ENCODE measurements around the gene JAZF1.

DNA sequence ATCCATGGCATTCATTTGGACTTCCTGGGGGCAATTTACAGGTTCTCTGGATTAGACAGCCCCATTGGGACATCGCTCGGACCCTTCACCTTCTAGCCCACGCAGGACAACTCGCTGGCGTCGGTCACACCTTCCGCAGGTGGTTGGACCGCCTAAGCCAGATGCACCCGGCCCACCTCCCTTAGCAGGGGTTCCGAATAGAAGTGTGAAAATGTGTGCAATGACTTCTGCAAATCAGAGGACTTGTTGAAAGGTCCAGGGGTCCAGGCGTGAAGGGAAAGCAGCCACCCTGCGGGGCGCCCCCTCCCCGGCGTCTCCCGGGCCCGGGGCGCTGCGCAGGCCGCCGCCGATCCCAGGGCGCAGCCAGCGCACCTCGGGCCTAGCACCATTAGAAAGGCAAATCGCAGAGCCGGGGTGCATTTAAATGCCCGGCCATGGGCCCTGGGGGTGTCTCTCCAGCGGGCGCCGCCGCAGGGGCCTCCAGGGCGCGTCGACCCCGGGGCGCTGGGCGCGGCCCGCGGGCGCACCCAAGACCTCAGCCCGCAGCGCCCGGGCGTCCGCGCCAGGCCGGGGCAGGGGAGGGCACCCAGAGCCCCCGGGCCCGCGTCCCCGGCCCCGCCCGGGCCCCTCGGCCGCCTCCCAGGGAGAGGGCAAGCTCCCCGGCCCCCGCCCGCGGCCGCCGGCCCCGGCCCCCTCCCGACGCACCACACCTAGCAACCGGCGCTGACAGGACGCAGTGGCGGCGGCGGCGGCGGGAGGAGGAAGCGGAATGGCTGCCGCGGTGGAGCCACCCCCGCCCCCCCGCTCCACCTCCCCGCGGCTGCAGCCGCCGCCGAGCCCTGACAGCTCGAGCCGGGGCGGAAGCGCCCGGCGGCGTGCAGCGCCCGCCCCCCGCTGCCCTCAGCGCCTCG, 1.2 kb downstream of the JAZF1 start:
- TF ChIP-seq LARP7 (IDR thresholded peaks at IDR 0.05) (no peak), ZBTB33 (IDR thresholded peaks at IDR 0.05) (no peak), ZBED1 (IDR thresholded peaks at IDR 0.05; ENCODE audit: borderline replicate concordance) (no peak), TARDBP (IDR thresholded peaks at IDR 0.05; ENCODE audit: borderline replicate concordance) (no peak), EGR1 (IDR thresholded peaks at IDR 0.05; ENCODE audit: borderline replicate concordance in 1 of 2, low read depth in 2 of 2, low read length in 2 of 2) (0 out of 3 replicates have a peak, but pooled peaks of 1 of the 2 experiments have one; percentile 8), KDM1A (IDR thresholded peaks at IDR 0.05; ENCODE audit: borderline replicate concordance) (no peak), EZH2 (IDR thresholded peaks at IDR 0.05; ENCODE audit: borderline replicate concordance, control insufficient read depth, low read depth, low read length) (no peak)
- TF ChIP-seq, protein P1, sequence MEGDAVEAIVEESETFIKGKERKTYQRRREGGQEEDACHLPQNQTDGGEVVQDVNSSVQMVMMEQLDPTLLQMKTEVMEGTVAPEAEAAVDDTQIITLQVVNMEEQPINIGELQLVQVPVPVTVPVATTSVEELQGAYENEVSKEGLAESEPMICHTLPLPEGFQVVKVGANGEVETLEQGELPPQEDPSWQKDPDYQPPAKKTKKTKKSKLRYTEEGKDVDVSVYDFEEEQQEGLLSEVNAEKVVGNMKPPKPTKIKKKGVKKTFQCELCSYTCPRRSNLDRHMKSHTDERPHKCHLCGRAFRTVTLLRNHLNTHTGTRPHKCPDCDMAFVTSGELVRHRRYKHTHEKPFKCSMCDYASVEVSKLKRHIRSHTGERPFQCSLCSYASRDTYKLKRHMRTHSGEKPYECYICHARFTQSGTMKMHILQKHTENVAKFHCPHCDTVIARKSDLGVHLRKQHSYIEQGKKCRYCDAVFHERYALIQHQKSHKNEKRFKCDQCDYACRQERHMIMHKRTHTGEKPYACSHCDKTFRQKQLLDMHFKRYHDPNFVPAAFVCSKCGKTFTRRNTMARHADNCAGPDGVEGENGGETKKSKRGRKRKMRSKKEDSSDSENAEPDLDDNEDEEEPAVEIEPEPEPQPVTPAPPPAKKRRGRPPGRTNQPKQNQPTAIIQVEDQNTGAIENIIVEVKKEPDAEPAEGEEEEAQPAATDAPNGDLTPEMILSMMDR (IDR thresholded peaks at IDR 0.05 in 2 of 3, conservative IDR thresholded peaks at IDR 0.05 in 1 of 3; ENCODE audit: control insufficient read depth in 2 of 3, extremely low read depth in 1 of 3, insufficient read depth in 1 of 3, low read depth in 3 of 3, low read length in 3 of 3) = no peak
- TF ChIP-seq, protein P2, sequence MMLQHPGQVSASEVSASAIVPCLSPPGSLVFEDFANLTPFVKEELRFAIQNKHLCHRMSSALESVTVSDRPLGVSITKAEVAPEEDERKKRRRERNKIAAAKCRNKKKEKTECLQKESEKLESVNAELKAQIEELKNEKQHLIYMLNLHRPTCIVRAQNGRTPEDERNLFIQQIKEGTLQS (IDR thresholded peaks at IDR 0.05; ENCODE audit: borderline replicate concordance, extremely low read depth, low read depth, low read length) = no peak
